IPS DF 19.7 (cell line): Measurements from ENCODE around the gene PCDH17.

ENCODE experiments used
- DNase-seq: peaks from one replicate; pipeline ENCODE4 v3.0.0-alpha.2; 2013; ENCODE audit warnings: low read depth, low spot score

Gene PCDH17

DNA sequence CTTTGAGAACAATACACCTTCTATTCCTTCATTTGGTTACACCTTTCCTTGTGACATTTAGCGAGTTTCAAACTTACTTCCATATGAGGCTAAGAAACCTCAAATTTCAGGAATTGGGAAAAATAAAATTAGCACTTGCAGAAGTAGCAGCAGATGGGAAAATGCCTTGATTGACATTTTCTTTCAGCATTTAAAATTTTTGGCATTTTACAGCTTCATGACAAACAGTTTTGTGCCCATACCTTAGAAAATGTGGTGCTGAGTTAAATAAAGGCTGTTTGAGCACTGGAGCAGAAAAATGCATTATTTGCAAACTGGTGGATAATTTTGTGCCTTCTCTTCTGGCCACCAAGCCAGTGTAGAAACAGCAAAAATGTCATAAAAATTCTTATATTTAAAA is 95.4 kb downstream of the PCDH17 start:
- DNase-seq, result no peak

DNA sequence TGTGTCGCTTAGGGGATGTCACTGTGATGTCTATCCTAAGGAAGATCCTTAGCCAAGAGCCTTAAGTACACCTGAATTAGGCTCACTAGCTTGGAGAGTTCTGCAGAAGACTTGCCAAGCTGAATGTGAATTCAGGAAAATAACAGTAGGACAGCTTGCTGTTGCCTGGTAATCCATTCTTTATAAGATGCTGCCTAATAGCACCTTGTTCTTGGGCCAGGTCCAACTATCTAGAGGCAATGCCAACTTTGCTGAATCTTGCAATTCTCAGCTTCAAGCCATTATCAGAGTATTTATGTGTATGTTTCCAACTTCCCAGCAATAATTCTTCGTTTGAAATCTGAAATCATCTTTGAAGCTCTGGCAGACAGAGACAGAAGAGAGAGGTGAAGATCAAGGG is 102.8 kb downstream of the PCDH17 start:
- no peak for DNase-seq

DNA sequence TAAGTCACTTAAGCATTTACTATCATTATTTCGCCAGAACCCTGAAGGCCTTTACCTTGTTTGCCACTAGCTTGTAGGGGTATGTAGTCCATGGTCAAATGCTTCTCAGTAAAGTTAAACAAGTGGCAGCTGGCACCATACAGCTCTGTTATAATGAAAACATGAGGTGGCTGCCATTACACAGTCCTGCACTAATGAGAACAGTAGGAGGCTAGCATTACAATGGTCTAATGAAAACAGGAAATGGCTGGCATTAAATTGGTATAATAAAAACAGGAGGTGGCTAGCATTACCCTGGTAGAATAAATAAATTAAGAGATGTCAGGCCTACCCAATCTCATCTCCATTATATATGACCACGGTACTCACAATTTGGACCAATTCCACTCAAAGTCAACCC is 107.5 kb downstream of the PCDH17 start:
- no peak for DNase-seq

DNA sequence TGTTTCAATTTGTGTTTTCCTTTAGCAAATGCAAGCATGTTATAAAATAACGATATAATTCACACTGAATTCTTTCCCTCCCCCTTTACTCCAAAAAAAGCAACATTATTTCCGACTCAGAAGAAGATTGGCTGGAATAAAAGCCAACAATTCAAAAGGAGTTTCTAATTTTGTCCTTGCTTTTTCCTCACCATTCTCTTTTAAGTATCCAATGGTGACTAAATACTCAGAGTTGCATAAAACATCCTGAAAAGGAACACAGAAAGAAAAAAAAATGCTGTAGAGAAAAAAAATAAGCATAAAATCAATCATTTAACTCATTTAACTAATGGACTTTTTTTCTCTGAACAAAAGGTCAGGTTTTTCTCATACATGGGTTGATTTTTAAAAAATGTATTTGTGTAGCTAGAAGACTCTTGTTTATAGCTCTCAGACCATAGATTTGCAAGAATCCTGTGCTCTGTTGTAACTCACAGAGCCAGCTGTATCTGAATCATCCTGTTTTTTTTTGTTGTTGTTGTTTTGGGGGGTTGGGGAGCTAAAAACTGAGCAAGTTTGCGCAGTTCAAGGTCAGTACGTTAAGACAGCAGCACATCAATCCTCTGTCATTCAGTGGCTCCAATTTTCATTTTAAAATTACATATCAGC is 108.1 kb downstream of the PCDH17 start:
- no peak for DNase-seq

DNA sequence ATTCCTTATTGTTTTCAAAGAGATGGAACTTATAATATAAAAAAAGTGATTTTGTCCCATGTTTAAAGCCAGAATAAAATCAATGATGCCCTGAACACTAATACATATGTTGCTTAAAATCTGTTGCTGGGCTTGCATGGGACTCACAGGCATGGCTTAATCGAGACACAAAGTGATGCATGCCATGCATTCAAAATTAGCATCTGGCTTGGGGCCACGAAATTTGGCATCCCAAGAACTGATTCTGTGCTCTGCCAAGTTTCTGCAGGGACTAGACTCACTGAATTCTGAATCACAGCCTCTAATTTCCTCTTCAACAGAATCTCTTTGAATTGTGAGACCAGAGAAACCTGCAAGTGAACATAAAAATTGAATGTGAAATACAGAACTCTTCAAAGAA is 109.2 kb downstream of the PCDH17 start:
- DNase-seq, result no peak

DNA sequence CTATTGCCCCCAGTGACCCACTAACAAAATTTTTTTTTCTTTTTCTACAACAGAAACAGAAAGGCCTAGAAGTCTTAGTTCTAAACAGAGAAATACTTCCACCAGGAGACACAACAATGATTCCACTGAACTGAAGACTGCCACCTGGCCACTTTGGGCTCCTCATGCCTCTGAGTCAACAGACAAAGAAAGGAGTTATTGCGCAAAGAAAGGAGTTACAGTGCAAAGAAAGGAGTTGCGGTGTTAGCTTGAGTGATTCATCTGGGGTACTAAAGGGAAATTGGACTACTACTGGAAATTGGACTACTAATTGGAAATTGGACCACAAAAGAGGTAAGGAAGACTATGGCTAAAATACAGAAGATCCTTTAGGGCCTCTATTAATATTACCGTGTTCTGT is 116.6 kb downstream of the PCDH17 start:
- DNase-seq, result no peak

DNA sequence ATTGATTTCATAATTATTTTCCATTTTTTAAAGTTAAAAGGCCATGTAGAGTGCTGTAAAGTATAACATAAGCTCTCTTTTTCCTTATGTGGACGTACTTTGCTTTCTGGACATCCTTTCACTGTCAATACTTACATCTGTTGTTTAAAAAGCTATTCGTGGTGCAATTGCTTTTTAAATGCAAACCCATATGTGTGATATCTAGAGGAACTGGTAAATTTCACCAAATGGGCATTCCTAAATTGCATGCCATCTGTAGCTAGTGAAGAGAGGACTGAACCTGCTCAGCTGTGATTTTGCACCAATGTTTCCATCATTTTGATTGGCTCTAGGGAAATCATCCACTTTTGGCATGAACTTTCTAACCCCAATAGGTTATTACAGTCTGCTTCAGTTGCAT is 129.4 kb downstream of the PCDH17 start:
- DNase-seq, result no peak

DNA sequence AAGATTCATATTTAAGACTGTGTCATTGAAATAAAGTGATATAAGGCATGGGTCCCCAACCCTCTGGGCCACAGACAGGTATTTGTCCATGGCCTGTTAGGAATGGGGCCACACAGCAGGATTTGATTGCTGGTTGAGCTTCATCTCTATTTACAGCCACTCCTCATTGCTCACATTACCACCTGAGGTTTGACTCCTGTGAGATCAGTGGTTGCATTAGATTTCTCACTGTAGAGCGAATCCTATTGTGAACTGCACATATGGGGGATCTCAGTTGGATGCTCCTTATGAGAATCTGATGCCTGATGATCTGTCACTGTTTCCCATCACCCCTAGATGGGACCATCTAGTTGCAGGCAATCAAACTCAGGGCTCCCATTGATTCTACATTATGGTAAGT is 132.1 kb downstream of the PCDH17 start:
- no peak for DNase-seq
